ENCODE measurements around the gene GPR84.

- TF ChIP-seq YY1 (IDR thresholded peaks at IDR 0.05; ENCODE audit: insufficient read depth, insufficient read length) = no peak
- TF ChIP-seq ZNF274 (IDR thresholded peaks at IDR 0.05; ENCODE audit: low read depth, low read length) = no peak
Measured at GRCh38 chr12:54329759-54330158, 34.5 kb downstream of the GPR84 start.

All from NT2/D1 (cell line).